WTC11 (cell line): ENCODE results near the gene ILF2.

Source experiments
- CBFB ChIP-seq: sonication (generic); formaldehyde crosslinking; IDR thresholded peaks from 2 replicates; pipeline ENCODE4 v1.8.1; 2022; ENCODE audit warnings: mild to moderate bottlenecking, low read depth, missing genetic modification reagents
- FOXP1 ChIP-seq: sonication (generic); formaldehyde crosslinking; IDR thresholded peaks from 2 replicates; pipeline ENCODE4 v1.8.0; 2022; ENCODE audit warnings: missing genetic modification reagents, mild to moderate bottlenecking, moderate library complexity, borderline replicate concordance
- NR2C2 ChIP-seq: sonication (generic); formaldehyde crosslinking; IDR thresholded peaks from 2 replicates; pipeline ENCODE4 v1.8.0; 2022; ENCODE audit warnings: mild to moderate bottlenecking, missing genetic modification reagents
- PRDM15 ChIP-seq: sonication (generic); formaldehyde crosslinking; IDR thresholded peaks from 2 replicates; pipeline ENCODE4 v1.8.0; 2022; ENCODE audit warnings: missing genetic modification reagents
- PREB ChIP-seq: sonication (generic); formaldehyde crosslinking; IDR thresholded peaks from 2 replicates; pipeline ENCODE4 v1.8.1; 2022; ENCODE audit warnings: mild to moderate bottlenecking, missing genetic modification reagents, moderate library complexity, borderline replicate concordance
- RELA ChIP-seq: sonication (generic); formaldehyde crosslinking; IDR thresholded peaks from 2 replicates; pipeline ENCODE4 v1.8.1; 2022; ENCODE audit warnings: missing genetic modification reagents, mild to moderate bottlenecking, borderline replicate concordance
- ZBTB21 ChIP-seq: sonication (generic); formaldehyde crosslinking; IDR thresholded peaks from 2 replicates; pipeline ENCODE4 v1.8.1; 2023; ENCODE audit warnings: mild to moderate bottlenecking, missing genetic modification reagents, borderline replicate concordance
- ZBTB43 ChIP-seq: sonication (generic); formaldehyde crosslinking; IDR thresholded peaks from 2 replicates; pipeline ENCODE4 v1.8.1; 2023; ENCODE audit warnings: mild to moderate bottlenecking, missing genetic modification reagents
- ZNF121 ChIP-seq: sonication (generic); formaldehyde crosslinking; IDR thresholded peaks from 2 replicates; pipeline ENCODE4 v1.8.0; 2023; ENCODE audit warnings: missing genetic modification reagents
- ZNF396 ChIP-seq: fragments of 250-450 bp; sonication (Bioruptor Pico); IDR thresholded peaks from 2 replicates; pipeline ENCODE4 v1.8.0; 2021; ENCODE audit warnings: mild to moderate bottlenecking, moderate library complexity, borderline replicate concordance
- TF ChIP-seq, protein P1 (sequence below): fragments of 200-600 bp; IDR thresholded peaks from 2 replicates; pipeline ENCODE4 v1.8.0; 2022; ENCODE audit warnings: antibody characterized with exemption
- TF ChIP-seq, protein P2 (sequence below): sonication (generic); formaldehyde crosslinking; IDR thresholded peaks from 2 replicates; pipeline ENCODE4 v1.8.1; 2022; ENCODE audit warnings: low read depth, missing genetic modification reagents, borderline replicate concordance

- TF ChIP-seq ZNF121 (CRISPR knock-in tag): no peak
- TF ChIP-seq RELA (CRISPR knock-in tag): no peak
- no peak for TF ChIP-seq ZBTB21
- TF ChIP-seq, protein P1, sequence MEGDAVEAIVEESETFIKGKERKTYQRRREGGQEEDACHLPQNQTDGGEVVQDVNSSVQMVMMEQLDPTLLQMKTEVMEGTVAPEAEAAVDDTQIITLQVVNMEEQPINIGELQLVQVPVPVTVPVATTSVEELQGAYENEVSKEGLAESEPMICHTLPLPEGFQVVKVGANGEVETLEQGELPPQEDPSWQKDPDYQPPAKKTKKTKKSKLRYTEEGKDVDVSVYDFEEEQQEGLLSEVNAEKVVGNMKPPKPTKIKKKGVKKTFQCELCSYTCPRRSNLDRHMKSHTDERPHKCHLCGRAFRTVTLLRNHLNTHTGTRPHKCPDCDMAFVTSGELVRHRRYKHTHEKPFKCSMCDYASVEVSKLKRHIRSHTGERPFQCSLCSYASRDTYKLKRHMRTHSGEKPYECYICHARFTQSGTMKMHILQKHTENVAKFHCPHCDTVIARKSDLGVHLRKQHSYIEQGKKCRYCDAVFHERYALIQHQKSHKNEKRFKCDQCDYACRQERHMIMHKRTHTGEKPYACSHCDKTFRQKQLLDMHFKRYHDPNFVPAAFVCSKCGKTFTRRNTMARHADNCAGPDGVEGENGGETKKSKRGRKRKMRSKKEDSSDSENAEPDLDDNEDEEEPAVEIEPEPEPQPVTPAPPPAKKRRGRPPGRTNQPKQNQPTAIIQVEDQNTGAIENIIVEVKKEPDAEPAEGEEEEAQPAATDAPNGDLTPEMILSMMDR: no peak
- no peak for TF ChIP-seq NR2C2 (CRISPR knock-in tag)
- TF ChIP-seq ZNF396 (CRISPR knock-in tag): no peak
- no peak for TF ChIP-seq ZBTB43 (CRISPR knock-in tag)
- TF ChIP-seq, protein P2, sequence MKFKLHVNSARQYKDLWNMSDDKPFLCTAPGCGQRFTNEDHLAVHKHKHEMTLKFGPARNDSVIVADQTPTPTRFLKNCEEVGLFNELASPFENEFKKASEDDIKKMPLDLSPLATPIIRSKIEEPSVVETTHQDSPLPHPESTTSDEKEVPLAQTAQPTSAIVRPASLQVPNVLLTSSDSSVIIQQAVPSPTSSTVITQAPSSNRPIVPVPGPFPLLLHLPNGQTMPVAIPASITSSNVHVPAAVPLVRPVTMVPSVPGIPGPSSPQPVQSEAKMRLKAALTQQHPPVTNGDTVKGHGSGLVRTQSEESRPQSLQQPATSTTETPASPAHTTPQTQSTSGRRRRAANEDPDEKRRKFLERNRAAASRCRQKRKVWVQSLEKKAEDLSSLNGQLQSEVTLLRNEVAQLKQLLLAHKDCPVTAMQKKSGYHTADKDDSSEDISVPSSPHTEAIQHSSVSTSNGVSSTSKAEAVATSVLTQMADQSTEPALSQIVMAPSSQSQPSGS (CRISPR knock-in tag): no peak
- TF ChIP-seq FOXP1 (CRISPR knock-in tag): no peak
- no peak for TF ChIP-seq CBFB
- no peak for TF ChIP-seq PRDM15
- no peak for TF ChIP-seq PREB (CRISPR knock-in tag)
Measured at GRCh38 chr1:153698923-153699714, 28.3 kb upstream of the ILF2 start.
